Subcutaneous adipose tissue (tissue), 4 donors: ENCODE measurements around the gene KDSR. TPM values are rescaled to one million over a fixed set of nuclear protein-coding genes. Genes with fewer than 3 reads are reported as not detected.

Source experiments
- total RNA-seq, 4 donors: library from RNA; depleted of rRNA; stranded (reverse); fragments of >200 nt; gene quantifications; one replicate each; pipeline ENCODE4 v1.1.0, GENCODE V29; 2016
- TF ChIP-seq, protein P1 (sequence below): fragments of 450-650 bp; IDR thresholded peaks from one replicate; pipeline ENCODE4 v1.5.1; 2016; ENCODE audit warnings: low read depth, mild to moderate bottlenecking, control low read depth, antibody characterized with exemption, moderate library complexity

KDSR gene
- total RNA-seq, 4 donors from 2014 or later, result 56.2 to 63.7 (median 59.9) TPM

- TF ChIP-seq, protein P1, sequence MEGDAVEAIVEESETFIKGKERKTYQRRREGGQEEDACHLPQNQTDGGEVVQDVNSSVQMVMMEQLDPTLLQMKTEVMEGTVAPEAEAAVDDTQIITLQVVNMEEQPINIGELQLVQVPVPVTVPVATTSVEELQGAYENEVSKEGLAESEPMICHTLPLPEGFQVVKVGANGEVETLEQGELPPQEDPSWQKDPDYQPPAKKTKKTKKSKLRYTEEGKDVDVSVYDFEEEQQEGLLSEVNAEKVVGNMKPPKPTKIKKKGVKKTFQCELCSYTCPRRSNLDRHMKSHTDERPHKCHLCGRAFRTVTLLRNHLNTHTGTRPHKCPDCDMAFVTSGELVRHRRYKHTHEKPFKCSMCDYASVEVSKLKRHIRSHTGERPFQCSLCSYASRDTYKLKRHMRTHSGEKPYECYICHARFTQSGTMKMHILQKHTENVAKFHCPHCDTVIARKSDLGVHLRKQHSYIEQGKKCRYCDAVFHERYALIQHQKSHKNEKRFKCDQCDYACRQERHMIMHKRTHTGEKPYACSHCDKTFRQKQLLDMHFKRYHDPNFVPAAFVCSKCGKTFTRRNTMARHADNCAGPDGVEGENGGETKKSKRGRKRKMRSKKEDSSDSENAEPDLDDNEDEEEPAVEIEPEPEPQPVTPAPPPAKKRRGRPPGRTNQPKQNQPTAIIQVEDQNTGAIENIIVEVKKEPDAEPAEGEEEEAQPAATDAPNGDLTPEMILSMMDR, result no peak
These were observed 82.7 kb downstream of the KDSR start for GRCh38 chr18:63284173-63284799.

DNA sequence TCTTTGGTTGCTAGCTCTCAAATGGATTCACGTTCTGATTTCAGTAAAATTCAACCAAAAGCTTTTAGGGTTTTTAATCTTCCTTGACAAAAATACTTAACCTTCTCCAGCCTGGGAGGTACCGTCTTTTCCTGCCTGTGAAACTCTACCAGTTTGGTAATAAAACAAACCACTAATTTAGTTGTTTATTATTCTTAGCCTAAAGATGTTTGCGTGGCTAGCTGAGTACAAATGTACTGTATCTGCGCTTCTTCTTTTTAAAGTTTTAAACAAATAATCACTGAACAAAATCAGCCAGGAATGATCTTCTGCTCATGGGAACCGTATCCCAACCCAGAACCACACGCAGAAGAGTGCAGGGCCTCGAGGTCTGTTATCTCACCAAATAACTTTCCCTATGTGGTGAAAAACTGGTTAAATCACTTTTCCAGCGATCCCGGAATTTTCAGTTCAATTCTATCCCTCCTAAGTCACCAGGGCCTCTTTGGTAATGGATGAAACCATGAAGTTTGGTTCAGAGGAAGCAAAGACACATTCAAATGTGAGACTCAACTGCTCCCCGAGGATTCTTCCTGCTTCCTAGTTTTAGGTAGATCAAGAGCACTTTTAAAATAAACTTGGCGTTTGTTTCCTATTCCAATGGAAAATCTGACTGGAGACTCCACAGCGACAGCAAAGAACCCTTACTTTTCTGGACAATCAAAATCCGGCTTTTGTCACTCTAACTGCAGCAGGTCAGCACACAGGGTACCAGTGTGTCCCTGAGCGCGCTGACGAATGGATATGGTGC, 83.5 kb downstream of the KDSR start:
- TF ChIP-seq, protein P1, result no peak

DNA sequence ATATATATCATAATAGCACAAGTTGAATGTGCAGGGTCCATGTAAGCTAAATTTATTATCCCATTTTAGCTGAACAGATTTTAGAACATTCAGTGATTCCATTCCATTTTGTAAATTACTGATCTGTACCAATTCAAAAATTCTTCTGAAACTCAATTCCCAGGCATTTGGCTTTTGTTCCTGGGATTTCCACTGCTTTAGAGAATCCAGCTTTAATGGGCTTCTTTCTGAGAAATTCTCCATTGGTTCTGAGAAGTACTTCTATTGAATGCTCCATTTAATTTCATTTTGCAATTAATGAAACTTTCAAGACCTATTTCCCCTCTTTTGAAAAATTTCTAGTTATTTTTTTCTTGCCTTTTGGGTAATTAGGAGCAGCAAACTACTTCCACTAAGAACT, 84.2 kb downstream of the KDSR start:
- TF ChIP-seq, protein P1, result no peak

Other genes starting within 250 kb of the KDSR start
- gene BCL2, start 47.4 kb downstream of the KDSR start, total RNA-seq, result 10 to 100 TPM; 50.3 to 82.5 (median 55.9) TPM
- gene VPS4B, start 55.3 kb upstream of the KDSR start, total RNA-seq, result 10 to 100 TPM; 32.2 to 53.5 (median 45.3) TPM
- gene SERPINB5, start 109.8 kb upstream of the KDSR start, total RNA-seq, result not detected
- gene SERPINB12, start 175.2 kb upstream of the KDSR start, total RNA-seq, result not detected
- gene SERPINB13, start 220.1 kb upstream of the KDSR start, total RNA-seq, result not detected